Measurements from ENCODE around the gene VCX. TPM values are rescaled to one million over a fixed set of nuclear protein-coding genes. Genes with fewer than 3 reads are reported as not detected.
A peak's percentile ranks its signal among the peaks of the same experiment; 100 is the strongest.

The VCX gene
- total and polyA plus RNA-seq, 2 of the 13 experiments (the other 11 are each of a cell fraction or from before 2014, with no cell fraction given): not detected

DNA sequence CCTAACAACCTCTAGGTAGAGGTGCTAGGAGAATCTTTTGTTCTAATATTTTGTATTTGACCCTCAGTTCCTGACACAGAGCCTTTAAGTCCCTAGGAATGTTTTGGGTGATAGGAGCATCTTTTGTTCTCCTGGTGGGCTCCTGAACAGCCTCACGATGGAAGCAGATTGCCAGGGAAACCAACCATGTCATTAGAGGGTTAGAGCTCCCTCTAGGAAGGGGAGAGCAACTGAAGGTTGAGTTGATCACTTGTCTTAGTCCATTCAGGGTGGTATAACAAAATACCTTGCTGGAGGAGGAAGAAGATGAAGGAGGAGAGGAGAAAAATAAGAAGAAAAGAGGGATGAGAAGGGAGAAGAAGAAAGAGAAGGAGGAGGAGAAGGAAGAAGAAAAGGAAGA is 9.2 kb downstream of the VCX start:
- intact Hi-C loops (cut with micrococcal nuclease; ENCODE audit: unreplicated experiment): no loop called here
- Histone ChIP-seq H3K9me3 (ENCODE audit: low read length) (no peaks in the 10 kb centered on the region), H3K9ac (ENCODE audit: insufficient read depth, low read depth, low read length) (no peak overlapping the region), H4K20me1 (ENCODE audit: insufficient read depth, low read length) (no peaks in the 10 kb centered on the region), H3K36me3 (replicated peaks in 1 of 2; ENCODE audit: control insufficient read depth in 1 of 2, insufficient read depth in 2 of 2, low read length in 2 of 2) (no peaks in the 10 kb centered on the region), H3K27ac (ENCODE audit: extremely low read length, insufficient read depth, low read length) (no peak overlapping the region), H3K4me2 (ENCODE audit: low read depth, low read length) (no peak overlapping the region), H3K4me3 (replicated peaks in 1 of 3; ENCODE audit: insufficient read depth in 1 of 3, low read depth in 2 of 3, low read length in 3 of 3) (no peak overlapping the region), H2AFZ (ENCODE audit: low read length) (no peak overlapping the region), H3K4me1 (ENCODE audit: insufficient read depth, low read length) (no peaks in the 10 kb centered on the region), H3K27me3 (ENCODE audit: control insufficient read depth in 1 of 2, insufficient read depth in 2 of 2, low read length in 2 of 2) (no peaks in the 10 kb centered on the region), H3K79me2 (ENCODE audit: insufficient read depth, low read length) (no peaks in the 10 kb centered on the region)
- in situ Hi-C loops (cut with HindIII; ENCODE audit: extremely low pct_ligation_motif_present, low pct_unique_long_range_greater_than_20kb): no loop called here
- DNase-seq (ENCODE audit: low spot score): no peak
- 9% methylated on average over 1 of the region's 1 CpG for WGBS (ENCODE audit: low lambda C conversion rate)
- ATAC-seq: no peak
- TF ChIP-seq ZNF7 (CRISPR knock-in tag; IDR thresholded peaks at IDR 0.05) (no peak), KMT2A (CRISPR knock-in tag; IDR thresholded peaks at IDR 0.05) (no peak), SIX4 (CRISPR knock-in tag; IDR thresholded peaks at IDR 0.05) (no peak), ZNF101 (CRISPR knock-in tag; IDR thresholded peaks at IDR 0.05; ENCODE audit: borderline replicate concordance, low read depth) (no peak), CREB3 (CRISPR knock-in tag; IDR thresholded peaks at IDR 0.05) (no peak), ZBTB42 (CRISPR knock-in tag; IDR thresholded peaks at IDR 0.05) (no peak), STAG1 (CRISPR knock-in tag; IDR thresholded peaks at IDR 0.05) (0 out of 2 replicates have a peak, but pooled peaks have one; percentile 9)
- TF ChIP-seq, protein P1, sequence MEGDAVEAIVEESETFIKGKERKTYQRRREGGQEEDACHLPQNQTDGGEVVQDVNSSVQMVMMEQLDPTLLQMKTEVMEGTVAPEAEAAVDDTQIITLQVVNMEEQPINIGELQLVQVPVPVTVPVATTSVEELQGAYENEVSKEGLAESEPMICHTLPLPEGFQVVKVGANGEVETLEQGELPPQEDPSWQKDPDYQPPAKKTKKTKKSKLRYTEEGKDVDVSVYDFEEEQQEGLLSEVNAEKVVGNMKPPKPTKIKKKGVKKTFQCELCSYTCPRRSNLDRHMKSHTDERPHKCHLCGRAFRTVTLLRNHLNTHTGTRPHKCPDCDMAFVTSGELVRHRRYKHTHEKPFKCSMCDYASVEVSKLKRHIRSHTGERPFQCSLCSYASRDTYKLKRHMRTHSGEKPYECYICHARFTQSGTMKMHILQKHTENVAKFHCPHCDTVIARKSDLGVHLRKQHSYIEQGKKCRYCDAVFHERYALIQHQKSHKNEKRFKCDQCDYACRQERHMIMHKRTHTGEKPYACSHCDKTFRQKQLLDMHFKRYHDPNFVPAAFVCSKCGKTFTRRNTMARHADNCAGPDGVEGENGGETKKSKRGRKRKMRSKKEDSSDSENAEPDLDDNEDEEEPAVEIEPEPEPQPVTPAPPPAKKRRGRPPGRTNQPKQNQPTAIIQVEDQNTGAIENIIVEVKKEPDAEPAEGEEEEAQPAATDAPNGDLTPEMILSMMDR (CRISPR knock-in tag; IDR thresholded peaks at IDR 0.05): 0 out of 2 replicates have a peak, but pooled peaks have one; percentile 16
- BruUV-seq (replicated peaks): no TSS peak
- ChIA-PET POLR2A (no interaction called here), CTCF (ENCODE audit: low intra/inter-chr PET ratio, low total read pairs) (no interaction called here)
- no peak for FAIRE-seq

Data from HepG2 (cell line).